PC-9 (cell line): ENCODE measurements around the gene GATAD2A. TPM values are rescaled to one million over a fixed set of nuclear protein-coding genes. Genes with fewer than 3 reads are reported as not detected.

Source experiments
- BruUV-seq: library from RNA; stranded (reverse); fragments of 400-500 nt; replicated peaks from 2 replicates; lab custom pipeline; 2021; lab: Mats Ljungman, UMichigan
- CTCF ChIA-PET: fragments of 300-600 bp; sonication (Branson Sonifier 250); formaldehyde crosslinking; loops from one replicate; lab custom pipeline; 2022; ENCODE audit warnings: antibody characterized with exemption; lab: Charles Lee
- POLR2A ChIA-PET: fragments of 300-600 bp; sonication (Branson Sonifier 250); formaldehyde crosslinking; loops from one replicate; lab custom pipeline; 2022; ENCODE audit warnings: antibody characterized with exemption; ENCODE audit not compliant: unreplicated experiment; lab: Charles Lee
- DNase-seq, 2 experiments: peaks; one replicate each; pipeline versions ENCODE4 v3.0.0 to v3.0.0-alpha.2; 2015 to 2022; ENCODE audit warnings: mixed read lengths in 1 of 2
- H2AFZ ChIP-seq: fragments of 200-600 bp; sonication (generic); 2 replicates; pipeline ENCODE4 v1.8.1; 2017; ENCODE audit warnings: antibody characterized with exemption
- H3F3A ChIP-seq: fragments of 200-600 bp; sonication (generic); 2 replicates; pipeline ENCODE4 v1.8.1; 2017; ENCODE audit warnings: antibody characterized with exemption, mild to moderate bottlenecking, low read depth; ENCODE audit not compliant: insufficient read depth
- H3K27ac ChIP-seq: fragments of 200-600 bp; sonication (generic); 2 replicates; pipeline ENCODE4 v1.6.1; 2016; ENCODE audit warnings: mixed run types
- H3K27me3 ChIP-seq: fragments of 200-600 bp; sonication (generic); 2 replicates; pipeline ENCODE4 v1.6.1; 2016; ENCODE audit warnings: low read depth, mixed run types; ENCODE audit not compliant: insufficient read depth
- H3K36me3 ChIP-seq: fragments of 200-600 bp; sonication (generic); 2 replicates; pipeline ENCODE4 v1.6.1; 2016; ENCODE audit warnings: low read depth, mixed run types
- H3K4me1 ChIP-seq: fragments of 200-600 bp; sonication (generic); replicated peaks from 2 replicates; pipeline ENCODE4 v1.6.1; 2016; ENCODE audit warnings: mixed run types; ENCODE audit not compliant: insufficient read depth
- H3K4me2 ChIP-seq: fragments of 200-600 bp; sonication (generic); 2 replicates; pipeline ENCODE4 v1.6.1; 2017; ENCODE audit warnings: mixed run types
- H3K4me3 ChIP-seq: fragments of 200-600 bp; sonication (generic); 2 replicates; pipeline ENCODE4 v1.6.1; 2016; ENCODE audit warnings: mixed run types
- H3K79me2 ChIP-seq: fragments of 200-600 bp; sonication (generic); 2 replicates; pipeline ENCODE4 v1.6.1; 2017; ENCODE audit warnings: low read depth, mixed run types
- H3K9me2 ChIP-seq: fragments of 200-600 bp; sonication (generic); 2 replicates; pipeline ENCODE4 v1.8.1; 2017; ENCODE audit warnings: mild to moderate bottlenecking; ENCODE audit not compliant: insufficient read depth
- H3K9me3 ChIP-seq: fragments of 200-600 bp; sonication (generic); 2 replicates; pipeline ENCODE4 v1.8.1; 2016; ENCODE audit warnings: low read depth; ENCODE audit not compliant: insufficient read depth
- H4K20me1 ChIP-seq: fragments of 200-600 bp; sonication (generic); 2 replicates; pipeline ENCODE4 v1.8.1; 2017; ENCODE audit not compliant: insufficient read depth
- EZH2 ChIP-seq: fragments of 200-600 bp; sonication (generic); IDR thresholded peaks from 2 replicates; pipeline ENCODE4 v1.8.0; 2017; ENCODE audit warnings: antibody characterized with exemption, low read depth
- intact Hi-C: fragments of 100-400 bp; cut with micrococcal nuclease; formaldehyde crosslinking; loops from one replicate; pipeline ENCODE4 v1.10.0; 2022; ENCODE audit not compliant: unreplicated experiment
- total RNA-seq: library from RNA; stranded (reverse); gene quantifications from 2 replicates; pipeline ENCODE4 v1.2.3, GENCODE V29; 2021
- TF ChIP-seq, protein P1 (sequence below): fragments of 200-600 bp; sonication (generic); conservative IDR thresholded peaks from 2 replicates; pipeline ENCODE4 v1.6.1; 2017; ENCODE audit warnings: mixed run types, antibody characterized with exemption, mild to moderate bottlenecking, moderate library complexity

Gene GATAD2A
- total RNA-seq, 1 experiment from 2014 or later: 129 TPM

DNA sequence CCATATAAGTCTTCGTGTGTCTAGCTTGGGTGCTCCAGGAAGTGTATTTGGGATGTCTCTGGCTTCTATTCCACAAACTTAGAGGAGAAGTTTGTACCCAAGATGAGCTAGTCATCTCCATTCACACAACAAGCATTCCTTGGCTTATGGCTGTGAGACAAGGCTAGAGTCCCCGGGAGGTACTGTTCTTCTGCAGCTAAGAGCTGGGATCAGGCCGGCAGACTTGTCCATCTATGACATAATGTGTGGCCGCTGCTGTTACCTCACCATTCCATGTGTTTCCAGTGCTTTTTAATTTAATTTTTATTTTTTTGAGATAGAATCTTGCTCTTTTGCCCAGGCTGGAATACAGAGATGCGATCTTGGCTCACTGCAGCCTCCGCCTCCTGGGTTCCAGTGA is 20.7 kb downstream of the GATAD2A start:
- TF ChIP-seq, protein P1, sequence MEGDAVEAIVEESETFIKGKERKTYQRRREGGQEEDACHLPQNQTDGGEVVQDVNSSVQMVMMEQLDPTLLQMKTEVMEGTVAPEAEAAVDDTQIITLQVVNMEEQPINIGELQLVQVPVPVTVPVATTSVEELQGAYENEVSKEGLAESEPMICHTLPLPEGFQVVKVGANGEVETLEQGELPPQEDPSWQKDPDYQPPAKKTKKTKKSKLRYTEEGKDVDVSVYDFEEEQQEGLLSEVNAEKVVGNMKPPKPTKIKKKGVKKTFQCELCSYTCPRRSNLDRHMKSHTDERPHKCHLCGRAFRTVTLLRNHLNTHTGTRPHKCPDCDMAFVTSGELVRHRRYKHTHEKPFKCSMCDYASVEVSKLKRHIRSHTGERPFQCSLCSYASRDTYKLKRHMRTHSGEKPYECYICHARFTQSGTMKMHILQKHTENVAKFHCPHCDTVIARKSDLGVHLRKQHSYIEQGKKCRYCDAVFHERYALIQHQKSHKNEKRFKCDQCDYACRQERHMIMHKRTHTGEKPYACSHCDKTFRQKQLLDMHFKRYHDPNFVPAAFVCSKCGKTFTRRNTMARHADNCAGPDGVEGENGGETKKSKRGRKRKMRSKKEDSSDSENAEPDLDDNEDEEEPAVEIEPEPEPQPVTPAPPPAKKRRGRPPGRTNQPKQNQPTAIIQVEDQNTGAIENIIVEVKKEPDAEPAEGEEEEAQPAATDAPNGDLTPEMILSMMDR: no peak
- no peak for TF ChIP-seq EZH2
- Histone ChIP-seq H3K9me3 (no peaks in the 10 kb centered on the region), H3K9me2 (no peaks in the 10 kb centered on the region), H3K4me3 (no peak overlapping the region), H3F3A (peaks cover 7% of the 10 kb centered on the region), H3K36me3 (no peaks in the 10 kb centered on the region), H4K20me1 (peaks cover 100% of the 10 kb centered on the region), H3K27me3 (no peaks in the 10 kb centered on the region), H2AFZ (no peak overlapping the region), H3K27ac (no peak overlapping the region), H3K4me2 (no peak overlapping the region), H3K79me2 (peaks cover 99% of the 10 kb centered on the region), H3K4me1 (no peaks in the 10 kb centered on the region)
- intact Hi-C loops: no loop called here
- DNase-seq: no peak
- POLR2A ChIA-PET: no interaction called here
- no TSS peak for BruUV-seq
- CTCF ChIA-PET: no interaction called here

DNA sequence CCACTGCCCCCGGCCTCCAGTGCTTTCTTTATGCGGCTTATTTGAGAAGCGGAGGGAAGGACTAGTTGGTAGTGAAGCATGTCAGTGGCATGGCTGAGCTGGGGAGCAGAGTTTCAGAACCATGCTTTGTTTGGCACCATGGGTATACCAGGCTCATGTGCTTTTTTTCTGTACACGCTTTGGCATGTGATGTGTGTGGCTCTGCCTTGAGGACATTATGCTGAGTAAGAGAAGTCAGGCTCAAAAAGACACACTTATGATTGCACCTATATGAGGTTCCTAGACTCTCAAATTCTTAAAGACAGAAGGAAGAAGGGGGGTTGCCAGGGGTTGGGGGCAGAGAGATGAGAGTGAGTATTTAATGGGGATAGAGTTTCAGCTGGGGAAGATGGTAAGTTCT is 21.3 kb downstream of the GATAD2A start:
- CTCF ChIA-PET: no interaction called here
- H3K4me2 ChIP-seq: no peak overlapping the region

DNA sequence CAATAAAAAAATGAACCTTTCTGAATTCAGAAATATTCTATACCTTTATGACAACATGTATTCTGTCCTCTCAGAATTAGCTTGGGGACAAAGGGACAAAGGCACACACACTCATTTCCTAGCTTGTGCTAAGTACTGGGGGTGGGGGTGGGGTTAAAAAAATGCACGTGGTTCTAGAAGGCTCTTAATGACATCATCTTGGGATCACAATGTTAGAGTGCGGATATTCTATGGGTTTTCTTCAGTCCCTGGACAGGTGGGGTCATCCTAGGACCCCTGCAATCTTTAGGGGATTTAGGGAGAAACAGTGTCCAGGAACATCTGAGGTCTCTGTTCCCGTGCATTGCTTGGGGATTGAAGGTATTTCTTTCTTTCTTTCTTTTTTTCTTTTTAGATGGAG is 21.8 kb downstream of the GATAD2A start:
- H3K27me3 ChIP-seq: no peaks in the 10 kb centered on the region
- H2AFZ ChIP-seq: no peak overlapping the region
- no peaks in the 10 kb centered on the region for H3K9me3 ChIP-seq
- no peaks in the 10 kb centered on the region for H3K36me3 ChIP-seq
- BruUV-seq: no TSS peak
- H3K4me1 ChIP-seq: no peaks in the 10 kb centered on the region
- ChIA-PET POLR2A (no interaction called here), CTCF (no interaction called here)
- no peak for DNase-seq
- no peak for TF ChIP-seq EZH2
- TF ChIP-seq, protein P1: no peak
- no peak overlapping the region for H3K4me2 ChIP-seq
- no peaks in the 10 kb centered on the region for H3K9me2 ChIP-seq
- H4K20me1 ChIP-seq: peaks cover 98% of the 10 kb centered on the region
- peaks cover 99% of the 10 kb centered on the region for H3K79me2 ChIP-seq
- no peak overlapping the region for H3K27ac ChIP-seq
- H3K4me3 ChIP-seq: no peak overlapping the region
- H3F3A ChIP-seq: peaks cover 7% of the 10 kb centered on the region
- intact Hi-C loops: no loop called here

More for the DNA sequence above, 21.3 kb downstream of the GATAD2A start:
- H3K36me3 ChIP-seq: no peaks in the 10 kb centered on the region
- H3K9me3 ChIP-seq: no peaks in the 10 kb centered on the region
- H3F3A ChIP-seq: peaks cover 7% of the 10 kb centered on the region
- DNase-seq: no peak
- no peaks in the 10 kb centered on the region for H3K27me3 ChIP-seq
- TF ChIP-seq, protein P1: no peak
- H3K9me2 ChIP-seq: no peaks in the 10 kb centered on the region
- peaks cover 99% of the 10 kb centered on the region for H4K20me1 ChIP-seq
- H3K4me1 ChIP-seq: no peaks in the 10 kb centered on the region
- no peak overlapping the region for H2AFZ ChIP-seq
- POLR2A ChIA-PET: no interaction called here
- H3K4me3 ChIP-seq: no peak overlapping the region
- intact Hi-C loops: no loop called here
- no TSS peak for BruUV-seq
- peaks cover 99% of the 10 kb centered on the region for H3K79me2 ChIP-seq
- no peak overlapping the region for H3K27ac ChIP-seq
